ENCODE measurements around the gene ZNF428. TPM values are rescaled to one million over a fixed set of nuclear protein-coding genes. Genes with fewer than 3 reads are reported as not detected.

The ZNF428 gene
- polyA plus RNA-seq, 1 of the 3 experiments (the other 2 are of a cell fraction) = 79.5 TPM

DNA sequence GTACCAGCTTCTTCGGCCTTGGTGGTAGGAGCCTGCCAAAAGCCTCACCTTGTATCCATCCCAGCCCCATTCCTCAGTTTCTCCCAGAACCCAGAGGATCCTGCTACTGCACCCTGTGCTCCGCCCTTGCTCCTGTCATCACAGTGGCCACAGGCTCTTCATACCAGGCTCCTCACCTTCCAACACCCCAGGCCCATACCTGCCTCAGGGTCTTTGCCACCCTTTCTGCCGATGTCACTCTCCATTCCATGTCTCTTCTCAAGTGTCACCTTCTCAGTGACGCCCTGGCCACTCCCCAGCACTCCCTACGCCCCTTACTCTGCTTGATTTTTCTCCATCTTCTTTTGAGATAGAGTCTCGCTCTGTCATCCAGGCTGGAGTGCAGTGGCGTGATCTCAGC lies 9.6 kb downstream of the ZNF428 start:
- Histone ChIP-seq H3K27ac (ENCODE audit: low read depth in 2 of 2, low read length in 1 of 2) (no peak overlapping the region), H3K27me3 (ENCODE audit: insufficient read depth) (no peaks in the 10 kb centered on the region), H3K4me3 (ENCODE audit: low read depth in 2 of 2, low read length in 1 of 2) (no peak overlapping the region), H4K20me1 (ENCODE audit: insufficient read depth) (no peaks in the 10 kb centered on the region), H3K4me2 (no peak overlapping the region), H2AFZ (ENCODE audit: low read depth) (no peak overlapping the region), H3K36me3 (replicated peaks in 1 of 2; ENCODE audit: control insufficient read depth in 1 of 2, insufficient read depth in 2 of 2, low read length in 1 of 2) (peaks cover 10 to 25% of the 10 kb centered on the region in 2 experiments), H3K9me3 (no peaks in the 10 kb centered on the region), H3F3A (replicated peaks; ENCODE audit: insufficient read depth) (no peaks in the 10 kb centered on the region), H3K4me1 (ENCODE audit: control insufficient read depth in 1 of 2, insufficient read depth in 2 of 2, low read depth in 1 of 2, low read length in 1 of 2) (no peaks in the 10 kb centered on the region), H3K9ac (no peak overlapping the region), H3K79me2 (ENCODE audit: insufficient read depth) (peaks cover 36% of the 10 kb centered on the region), H3K9me2 (no peaks in the 10 kb centered on the region)
- WGBS (ENCODE audit: low lambda C conversion rate) = 86% methylated on average over 6 of the region's 7 CpGs
- ChIA-PET CTCF (no interaction called here), POLR2A (no interaction called here)
- no peak for TF ChIP-seq EP300 (IDR thresholded peaks at IDR 0.05; ENCODE audit: borderline replicate concordance in 1 of 2, low read depth in 1 of 2, low read length in 1 of 2)
- TF ChIP-seq TEAD4 (IDR thresholded peaks at IDR 0.05; ENCODE audit: borderline replicate concordance, insufficient read depth) = no peak
- no peak for TF ChIP-seq USF2 (IDR thresholded peaks at IDR 0.05; ENCODE audit: borderline replicate concordance, low read depth, low read length)
- no peak for TF ChIP-seq SMC3 (IDR thresholded peaks at IDR 0.05; ENCODE audit: low read depth, low read length)
- TF ChIP-seq, protein P1, sequence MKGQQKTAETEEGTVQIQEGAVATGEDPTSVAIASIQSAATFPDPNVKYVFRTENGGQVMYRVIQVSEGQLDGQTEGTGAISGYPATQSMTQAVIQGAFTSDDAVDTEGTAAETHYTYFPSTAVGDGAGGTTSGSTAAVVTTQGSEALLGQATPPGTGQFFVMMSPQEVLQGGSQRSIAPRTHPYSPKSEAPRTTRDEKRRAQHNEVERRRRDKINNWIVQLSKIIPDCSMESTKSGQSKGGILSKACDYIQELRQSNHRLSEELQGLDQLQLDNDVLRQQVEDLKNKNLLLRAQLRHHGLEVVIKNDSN (IDR thresholded peaks at IDR 0.05; ENCODE audit: borderline replicate concordance, low read depth) = no peak
- no peak for TF ChIP-seq NRF1 (IDR thresholded peaks at IDR 0.05; ENCODE audit: low read depth, low read length)
- no peak for TF ChIP-seq POLR2AphosphoS5 (IDR thresholded peaks at IDR 0.05; ENCODE audit: low read depth, low read length)
- TF ChIP-seq, protein P2, sequence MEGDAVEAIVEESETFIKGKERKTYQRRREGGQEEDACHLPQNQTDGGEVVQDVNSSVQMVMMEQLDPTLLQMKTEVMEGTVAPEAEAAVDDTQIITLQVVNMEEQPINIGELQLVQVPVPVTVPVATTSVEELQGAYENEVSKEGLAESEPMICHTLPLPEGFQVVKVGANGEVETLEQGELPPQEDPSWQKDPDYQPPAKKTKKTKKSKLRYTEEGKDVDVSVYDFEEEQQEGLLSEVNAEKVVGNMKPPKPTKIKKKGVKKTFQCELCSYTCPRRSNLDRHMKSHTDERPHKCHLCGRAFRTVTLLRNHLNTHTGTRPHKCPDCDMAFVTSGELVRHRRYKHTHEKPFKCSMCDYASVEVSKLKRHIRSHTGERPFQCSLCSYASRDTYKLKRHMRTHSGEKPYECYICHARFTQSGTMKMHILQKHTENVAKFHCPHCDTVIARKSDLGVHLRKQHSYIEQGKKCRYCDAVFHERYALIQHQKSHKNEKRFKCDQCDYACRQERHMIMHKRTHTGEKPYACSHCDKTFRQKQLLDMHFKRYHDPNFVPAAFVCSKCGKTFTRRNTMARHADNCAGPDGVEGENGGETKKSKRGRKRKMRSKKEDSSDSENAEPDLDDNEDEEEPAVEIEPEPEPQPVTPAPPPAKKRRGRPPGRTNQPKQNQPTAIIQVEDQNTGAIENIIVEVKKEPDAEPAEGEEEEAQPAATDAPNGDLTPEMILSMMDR (IDR thresholded peaks at IDR 0.05) = no peak
- TF ChIP-seq TCF12 (IDR thresholded peaks at IDR 0.05) = no peak
- TF ChIP-seq ELF1 (IDR thresholded peaks at IDR 0.05) = no peak
- no peak for TF ChIP-seq PBX3 (IDR thresholded peaks at IDR 0.05)
- no peak for TF ChIP-seq MEF2A (IDR thresholded peaks at IDR 0.05; ENCODE audit: borderline replicate concordance, low read depth)
- TF ChIP-seq, protein P3, sequence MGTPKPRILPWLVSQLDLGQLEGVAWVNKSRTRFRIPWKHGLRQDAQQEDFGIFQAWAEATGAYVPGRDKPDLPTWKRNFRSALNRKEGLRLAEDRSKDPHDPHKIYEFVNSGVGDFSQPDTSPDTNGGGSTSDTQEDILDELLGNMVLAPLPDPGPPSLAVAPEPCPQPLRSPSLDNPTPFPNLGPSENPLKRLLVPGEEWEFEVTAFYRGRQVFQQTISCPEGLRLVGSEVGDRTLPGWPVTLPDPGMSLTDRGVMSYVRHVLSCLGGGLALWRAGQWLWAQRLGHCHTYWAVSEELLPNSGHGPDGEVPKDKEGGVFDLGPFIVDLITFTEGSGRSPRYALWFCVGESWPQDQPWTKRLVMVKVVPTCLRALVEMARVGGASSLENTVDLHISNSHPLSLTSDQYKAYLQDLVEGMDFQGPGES (IDR thresholded peaks at IDR 0.05; ENCODE audit: low read depth, low read length) = no peak
- TF ChIP-seq TAF1 (IDR thresholded peaks at IDR 0.05; ENCODE audit: borderline replicate concordance, low read depth, low read length) = no peak
- no peak for TF ChIP-seq CHD2 (IDR thresholded peaks at IDR 0.05; ENCODE audit: low read length, partially characterized antibody)
- TF ChIP-seq RFX5 (IDR thresholded peaks at IDR 0.05; ENCODE audit: low read length) = no peak
- TF ChIP-seq NFIC (IDR thresholded peaks at IDR 0.05; ENCODE audit: borderline replicate concordance) = no peak
- TF ChIP-seq FOSL2 (IDR thresholded peaks at IDR 0.05; ENCODE audit: borderline replicate concordance, low read depth) = no peak
- no peak for DNase-seq
